ENCODE data around the gene DNMT3A. TPM values are rescaled to one million over a fixed set of nuclear protein-coding genes. Genes with fewer than 3 reads are reported as not detected.

Gene DNMT3A
- total and polyA plus RNA-seq, 2 of the 8 experiments (the other 6 are each of a cell fraction or from before 2014, with no cell fraction given) = 33.6 to 178 TPM

DNA sequence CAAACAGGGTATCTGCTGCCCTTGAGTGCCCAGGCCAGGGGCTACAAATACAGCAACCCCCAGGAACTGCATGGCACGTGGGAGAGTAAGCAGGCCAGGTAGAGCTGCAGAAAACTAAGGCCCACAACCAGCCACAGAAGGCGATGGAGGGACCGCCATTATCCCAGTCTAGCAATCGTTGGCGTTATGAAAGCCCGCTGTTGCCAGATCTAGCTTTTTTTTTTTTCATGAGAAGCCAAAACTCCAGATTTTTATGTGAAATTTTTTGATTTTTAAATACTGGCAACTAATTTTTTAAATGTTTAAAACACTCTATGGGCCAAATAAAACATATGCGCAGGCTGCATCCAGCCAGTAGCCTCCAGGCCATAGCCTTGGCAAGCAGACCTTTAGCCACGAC is 59.8 kb downstream of the DNMT3A start:
- H3K4me1 ChIP-seq (replicated peaks in 1 of 4; ENCODE audit: control insufficient read depth in 3 of 4, insufficient read depth in 4 of 4, low read length in 3 of 4) = peaks cover 3 to 36% (median 16%) of the 10 kb centered on the region in 4 experiments; a peak in 6 of 7 replicates

More for the DNA sequence above, 59.8 kb downstream of the DNMT3A start:
- Histone ChIP-seq H3K4me3 (ENCODE audit: extremely low read depth in 1 of 4, insufficient read depth in 2 of 4, low read depth in 3 of 4, low read length in 4 of 4) (no peak overlapping the region), H3K14ac (ENCODE audit: insufficient read length) (no peak overlapping the region), H3K36me3 (ENCODE audit: control insufficient read depth in 2 of 4, insufficient read depth in 4 of 4, low read length in 3 of 4) (no peaks in the 10 kb centered on the region), H2AFZ (ENCODE audit: low read length) (no peak overlapping the region), H4K8ac (ENCODE audit: extremely low read depth, insufficient read depth, low read length) (no peak overlapping the region), H3K18ac (ENCODE audit: extremely low read depth, low read length) (no peak overlapping the region), H3K23me2 (ENCODE audit: low read depth, low read length) (peaks cover 2% of the 10 kb centered on the region; the same call in 1 of the 2 replicates), H2BK5ac (ENCODE audit: low read depth, low read length) (no peak overlapping the region), H3K9me3 (ENCODE audit: insufficient read depth in 2 of 2, low read depth in 1 of 2, low read length in 1 of 2) (no peaks in the 10 kb centered on the region), H2BK20ac (ENCODE audit: low read length) (no peak overlapping the region), H4K5ac (ENCODE audit: insufficient read length, low read depth, low read length) (no peak overlapping the region), H3K56ac (replicated peaks; ENCODE audit: insufficient read length, low read depth, low read length) (no peak overlapping the region), H3K27me3 (replicated peaks in 1 of 4; ENCODE audit: control insufficient read depth in 3 of 4, extremely low read depth in 1 of 4, insufficient read depth in 3 of 4, low read length in 3 of 4) (no peaks in the 10 kb centered on the region), H3K79me2 (ENCODE audit: control insufficient read depth in 1 of 2, insufficient read depth in 2 of 2, low read length in 2 of 2) (no peaks in the 10 kb centered on the region), H4K20me1 (replicated peaks in 1 of 2; ENCODE audit: control insufficient read depth in 1 of 2, insufficient read depth in 2 of 2, low read length in 2 of 2) (no peaks in the 10 kb centered on the region), H3K23ac (ENCODE audit: insufficient read length) (no peak overlapping the region), H3K27ac (ENCODE audit: low read depth, low read length) (no peak overlapping the region), H2AK5ac (ENCODE audit: low read depth, low read length) (no peak overlapping the region), H2BK12ac (ENCODE audit: low read depth, low read length) (no peak overlapping the region), H4K91ac (replicated peaks; ENCODE audit: insufficient read length, low read length) (peak overlapping the region; percentile 12), H2BK15ac (ENCODE audit: low read length) (no peak overlapping the region), H3K79me1 (ENCODE audit: low read depth, low read length) (no peaks in the 10 kb centered on the region), H3K4me2 (ENCODE audit: insufficient read depth in 1 of 2, low read depth in 2 of 2, low read length in 2 of 2) (no peak overlapping the region), H3K9ac (replicated peaks in 1 of 4; ENCODE audit: extremely low read depth in 1 of 4, low read depth in 3 of 4, low read length in 3 of 4) (no peak overlapping the region), H2BK120ac (replicated peaks; ENCODE audit: low read depth, low read length) (no peak overlapping the region), H3K4ac (replicated peaks; ENCODE audit: insufficient read length, low read depth, low read length) (no peak overlapping the region)
- ChIA-PET CTCF (ENCODE audit: partially characterized antibody) (interaction anchor here (0.9 to 6.9 kb wide), 3 partner anchors 21 to 34 kb away, joined by 3 to 53 read pairs (median 3); no protein-coding TSS in a partner anchor), POLR2A (ENCODE audit: partially characterized antibody) (no interaction called here)
- no peak for DNase-seq (ENCODE audit: low read depth in 1 of 2, low spot score in 2 of 2)
- no peak for FAIRE-seq
- 95% methylated on average over 8 of the region's 8 CpGs; no CpG with 5 or more reads in 1 of the 2 experiments for WGBS, 2 experiments (ENCODE audit: extremely low coverage in 1 of 2, insufficient coverage in 1 of 2, insufficient read length in 1 of 2, insufficient replicate concordance in 2 of 2, low coverage in 1 of 2, low lambda C conversion rate in 2 of 2, missing lambda C conversion rate in 1 of 2)
- TF ChIP-seq FOSL1 (IDR thresholded peaks at IDR 0.05; ENCODE audit: insufficient read depth, low read depth, low read length) (no peak), NANOG (IDR thresholded peaks at IDR 0.05; ENCODE audit: insufficient read depth, low read depth, low read length, poor library complexity, severe bottlenecking) (no peak), RXRA (IDR thresholded peaks at IDR 0.05; ENCODE audit: insufficient read depth, low read depth, low read length) (no peak), EGR1 (IDR thresholded peaks at IDR 0.05; ENCODE audit: borderline replicate concordance, low read depth, low read length) (no peak), YY1 (IDR thresholded peaks at IDR 0.05; ENCODE audit: low read depth, low read length) (no peak), MAFK (IDR thresholded peaks at IDR 0.05; ENCODE audit: low read depth, low read length) (no peak), ZNF274 (IDR thresholded peaks at IDR 0.05; ENCODE audit: borderline replicate concordance, extremely low read depth, low read length) (no peak), CTBP2 (IDR thresholded peaks at IDR 0.05; ENCODE audit: borderline replicate concordance, insufficient read depth, insufficient read length, low read length) (no peak), SRF (IDR thresholded peaks at IDR 0.05; ENCODE audit: low read depth, low read length) (no peak), SP4 (IDR thresholded peaks at IDR 0.05; ENCODE audit: low read length) (no peak), RAD21 (IDR thresholded peaks at IDR 0.05 in 1 of 2, conservative IDR thresholded peaks at IDR 0.05 in 1 of 2; ENCODE audit: low read depth in 2 of 2, low read length in 2 of 2) (no peak)
